ENCODE data around the gene ABI3BP.
"Not testable (repeated sequence)": the region's sequence is repeated elsewhere in the genome, so short reads cannot be mapped to it uniquely, and the experiment has no call there.

ABI3BP gene

DNA sequence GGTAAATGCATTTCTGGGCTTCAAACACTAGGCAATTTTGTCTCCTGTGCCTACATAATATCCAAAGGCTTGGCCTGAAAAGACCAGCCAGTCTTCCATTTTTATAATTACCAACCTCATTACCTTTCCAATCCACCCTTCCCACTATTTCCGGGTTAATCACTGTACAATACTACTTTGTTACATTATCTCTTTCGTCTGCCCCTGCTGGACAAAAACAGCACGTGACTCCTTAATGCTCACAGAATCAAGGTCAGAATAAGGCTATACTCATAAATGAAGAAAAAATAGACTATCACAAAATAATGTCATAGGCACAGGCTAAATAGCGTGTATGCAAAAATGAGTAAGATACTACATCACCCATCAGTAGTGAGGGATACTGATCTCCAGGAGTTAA lies 40.1 kb downstream of the ABI3BP start:
- no peak for DNase-seq (ENCODE audit: low read depth in 1 of 2, low spot score in 1 of 2)

DNA sequence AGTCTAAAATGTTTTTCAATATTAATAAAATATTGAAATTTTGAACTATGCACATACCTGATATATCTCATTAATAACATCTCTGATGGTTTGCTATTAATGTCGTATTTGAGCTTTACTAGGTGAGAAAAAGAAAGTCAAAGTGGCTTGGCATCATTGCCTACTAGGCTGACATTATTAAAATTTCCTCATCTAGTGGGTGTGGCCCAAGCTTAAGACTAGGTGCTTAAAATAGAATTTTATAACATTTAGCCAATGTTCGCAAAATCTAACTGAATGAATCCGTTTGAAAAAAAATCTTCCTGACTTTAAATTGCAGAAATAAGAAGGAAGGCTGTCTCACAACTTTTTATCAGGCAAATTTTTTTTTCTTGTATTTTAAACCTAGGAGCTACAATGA lies 46.1 kb downstream of the ABI3BP start:
- DNase-seq (ENCODE audit: low read depth in 1 of 2, low spot score in 1 of 2), result no peak

DNA sequence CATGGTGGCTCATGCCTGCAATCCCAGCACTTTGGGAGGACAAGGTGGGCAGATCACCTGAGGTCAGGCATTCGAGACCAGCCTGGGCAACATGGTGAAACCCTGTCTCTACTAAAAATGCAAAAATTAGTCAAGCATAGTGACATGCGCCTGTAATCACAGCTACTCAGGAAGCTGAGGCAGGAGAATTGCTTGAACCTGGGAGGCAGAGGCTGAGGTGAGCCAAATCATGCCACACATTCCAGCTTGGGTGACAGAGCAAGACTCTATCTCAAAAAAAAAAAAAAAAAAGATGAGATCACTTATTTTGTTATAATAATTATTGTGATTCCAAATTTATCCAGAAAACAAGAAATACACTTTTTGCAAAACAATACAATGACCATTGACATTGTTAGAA lies 47.1 kb downstream of the ABI3BP start:
- DNase-seq (ENCODE audit: low read depth in 1 of 2, low spot score in 1 of 2), result not testable (repeated sequence)

DNA sequence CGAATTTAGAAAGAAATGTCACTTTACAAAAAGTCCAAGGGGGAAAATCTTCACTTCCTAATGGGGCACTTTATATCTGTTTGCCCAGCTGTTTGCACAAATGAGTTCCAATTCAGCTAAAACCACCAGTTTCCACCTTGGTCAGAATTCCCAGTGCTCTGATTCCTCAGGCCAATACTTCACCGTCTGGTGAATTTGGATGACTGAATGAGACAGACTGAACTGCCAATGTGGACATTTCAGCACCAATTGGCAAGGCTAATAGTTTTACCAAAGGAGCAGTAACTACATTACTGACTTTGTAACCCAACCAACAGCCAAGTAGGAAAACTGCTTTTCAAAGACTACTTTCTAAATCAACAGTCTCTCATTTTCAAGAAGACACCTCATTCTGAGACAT lies 51.8 kb downstream of the ABI3BP start:
- DNase-seq (ENCODE audit: low read depth in 1 of 2, low spot score in 1 of 2), result no peak

GRCh38 chr3:100941041-100941440 lies 52.2 kb downstream of the ABI3BP start:
- no peak for DNase-seq (ENCODE audit: low read depth in 1 of 2, low spot score in 1 of 2)

DNA sequence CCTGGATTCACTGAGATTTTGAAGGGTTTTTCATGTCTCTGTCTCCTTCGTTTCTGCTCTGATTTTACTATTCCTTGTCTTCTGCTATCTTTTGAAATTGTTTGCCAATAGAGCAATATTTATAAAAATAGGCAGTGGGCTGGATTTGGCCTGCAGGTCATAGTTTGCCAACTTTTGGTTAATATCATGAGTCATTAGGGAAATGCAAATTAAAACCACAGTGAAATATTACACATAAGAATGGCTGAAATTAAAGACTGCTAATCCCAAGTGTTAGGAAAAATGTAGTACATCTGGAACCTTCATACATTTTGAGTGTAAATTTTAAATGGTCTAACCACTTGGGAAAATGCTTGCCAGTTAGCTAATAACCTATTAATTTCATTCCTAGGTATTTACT lies 56.3 kb downstream of the ABI3BP start:
- no peak for DNase-seq (ENCODE audit: low read depth in 1 of 2, low spot score in 1 of 2)

- no peak for DNase-seq (ENCODE audit: low read depth in 1 of 2, low spot score in 1 of 2)
Observed at GRCh38 chr3:100932491-100932890, 60.7 kb downstream of the ABI3BP start.

DNA sequence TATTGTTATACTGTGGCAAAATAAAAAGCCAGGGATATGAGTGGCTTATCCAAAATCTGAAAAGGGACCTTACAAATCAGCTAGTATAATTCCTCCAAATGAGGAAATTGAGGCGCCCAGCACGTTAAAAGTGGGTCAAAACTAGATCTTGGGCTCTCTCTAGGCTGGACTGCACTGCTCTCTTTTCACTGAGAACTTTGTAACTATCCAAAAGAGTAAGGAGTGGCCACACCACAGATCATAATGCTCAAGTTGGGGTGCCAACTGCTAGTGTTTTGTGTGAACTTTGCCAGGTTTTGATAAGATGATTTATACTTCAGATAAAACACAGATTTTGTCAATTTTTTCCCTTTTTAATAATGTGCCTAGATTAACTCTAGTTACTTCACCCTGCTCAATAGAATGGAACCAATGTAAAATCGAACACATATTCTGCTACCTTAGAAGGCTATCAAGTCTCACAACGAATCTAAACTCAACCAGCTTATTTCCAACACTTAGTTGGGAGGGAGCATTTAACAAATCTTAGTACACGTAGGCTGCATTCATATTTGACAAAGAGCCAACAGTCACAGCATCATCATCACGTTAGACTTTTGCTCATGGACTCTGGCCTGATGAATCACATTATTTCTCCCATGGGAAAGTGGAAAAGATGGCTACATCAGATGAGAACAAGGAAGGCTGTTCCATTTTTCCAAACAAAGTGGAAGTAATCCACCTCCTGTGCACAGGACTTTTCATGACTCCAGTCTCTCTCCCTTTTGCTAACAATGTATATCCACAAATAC lies 64.4 kb downstream of the ABI3BP start:
- DNase-seq (ENCODE audit: low read depth in 1 of 2, low spot score in 1 of 2), result no peak

- DNase-seq (ENCODE audit: low read depth in 1 of 2, low spot score in 1 of 2), result no peak
Observed at GRCh38 chr3:100927775-100928174, 65.4 kb downstream of the ABI3BP start.

GRCh38 chr3:100915706-100916495 lies 77.3 kb downstream of the ABI3BP start:
- DNase-seq (ENCODE audit: low read depth in 1 of 2, low spot score in 1 of 2), result no peak

DNA sequence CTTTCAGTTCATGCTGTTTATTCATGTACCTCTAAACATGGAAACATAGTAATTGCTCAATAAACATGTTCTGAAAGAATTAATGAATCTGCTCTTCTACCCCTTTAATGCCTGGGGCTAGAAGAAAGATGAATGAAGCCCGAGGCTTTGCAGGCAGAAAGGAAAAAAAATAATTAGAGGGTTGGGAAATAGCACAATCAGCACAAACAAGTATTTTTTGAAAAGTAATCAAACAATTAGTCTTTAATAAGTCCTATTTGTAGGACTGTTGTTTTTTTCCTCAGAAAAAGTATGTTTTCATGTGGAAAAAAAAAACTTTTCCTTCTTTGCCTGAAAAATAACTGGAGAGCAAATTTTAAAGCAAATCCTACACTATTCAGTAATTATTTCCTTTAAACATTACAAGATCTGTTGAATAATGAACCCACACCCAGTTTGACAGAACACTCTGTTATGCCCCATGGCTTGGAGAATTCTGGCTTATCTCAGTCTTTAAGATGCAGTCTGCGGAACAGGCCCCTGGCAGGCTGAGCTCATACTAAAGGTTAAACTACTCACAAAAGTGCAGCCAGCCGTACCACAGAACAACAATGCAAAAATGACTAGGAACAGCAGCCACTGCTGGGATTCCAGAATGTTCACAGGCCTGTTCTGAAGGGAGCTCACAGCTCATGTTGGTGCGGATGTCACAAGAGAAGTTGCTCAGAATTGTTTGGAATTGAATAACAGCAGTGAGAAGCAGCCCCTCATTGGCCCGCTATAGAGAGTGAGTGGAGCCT lies 79.2 kb downstream of the ABI3BP start:
- no peak for DNase-seq (ENCODE audit: low read depth in 1 of 2, low spot score in 1 of 2)

GRCh38 chr3:100912976-100913545 lies 80.2 kb downstream of the ABI3BP start:
- DNase-seq (ENCODE audit: low read depth in 1 of 2, low spot score in 1 of 2), result no peak

DNA sequence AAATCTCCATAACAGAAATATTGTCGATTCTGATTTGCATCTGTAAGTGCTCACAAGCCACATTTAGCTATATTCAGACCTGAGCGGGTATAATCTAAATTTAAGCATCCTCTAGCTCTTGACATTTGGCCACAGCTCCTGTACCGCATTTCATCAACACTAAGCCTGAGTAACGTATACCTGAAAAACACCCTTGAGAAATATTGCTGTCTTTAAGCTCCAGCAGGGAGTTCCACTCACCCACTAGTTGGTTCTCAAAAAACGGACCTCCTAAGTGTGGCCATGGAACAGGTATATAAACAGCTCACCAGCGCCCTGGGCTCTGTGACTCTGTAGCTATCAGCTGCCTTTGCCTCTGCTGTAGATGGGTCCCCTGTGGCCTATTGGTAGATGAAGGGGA lies 80.7 kb downstream of the ABI3BP start:
- DNase-seq (ENCODE audit: low read depth in 1 of 2, low spot score in 1 of 2), result no peak

- DNase-seq (ENCODE audit: low read depth in 1 of 2, low spot score in 1 of 2), result no peak
Observed at GRCh38 chr3:100911956-100912355, 81.3 kb downstream of the ABI3BP start.

GRCh38 chr3:100910986-100911385 lies 82.2 kb downstream of the ABI3BP start:
- no peak for DNase-seq (ENCODE audit: low read depth in 1 of 2, low spot score in 1 of 2)

DNA sequence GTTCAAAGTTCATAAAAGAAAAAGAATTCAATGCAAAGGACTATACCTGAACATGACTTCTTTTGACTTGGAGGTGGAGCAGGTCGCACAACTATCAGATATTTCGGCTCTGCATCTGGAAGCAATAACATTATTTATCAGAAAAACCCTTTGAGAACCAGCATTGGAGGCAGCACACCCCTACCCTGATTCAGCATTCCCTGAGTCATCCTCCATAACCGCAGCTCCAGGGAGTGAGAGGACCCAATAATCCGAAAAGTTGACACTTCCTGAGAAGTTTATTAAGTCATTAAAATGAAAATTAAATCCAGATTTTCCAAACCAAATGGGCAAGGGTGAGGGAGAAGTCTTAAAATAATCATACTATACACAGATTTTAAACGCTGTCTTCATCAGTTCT lies 90.6 kb downstream of the ABI3BP start:
- DNase-seq (ENCODE audit: low read depth in 1 of 2, low spot score in 1 of 2), result no peak

- no peak for DNase-seq (ENCODE audit: low read depth in 1 of 2, low spot score in 1 of 2)
Observed at GRCh38 chr3:100900671-100901335, 92.4 kb downstream of the ABI3BP start.

DNA sequence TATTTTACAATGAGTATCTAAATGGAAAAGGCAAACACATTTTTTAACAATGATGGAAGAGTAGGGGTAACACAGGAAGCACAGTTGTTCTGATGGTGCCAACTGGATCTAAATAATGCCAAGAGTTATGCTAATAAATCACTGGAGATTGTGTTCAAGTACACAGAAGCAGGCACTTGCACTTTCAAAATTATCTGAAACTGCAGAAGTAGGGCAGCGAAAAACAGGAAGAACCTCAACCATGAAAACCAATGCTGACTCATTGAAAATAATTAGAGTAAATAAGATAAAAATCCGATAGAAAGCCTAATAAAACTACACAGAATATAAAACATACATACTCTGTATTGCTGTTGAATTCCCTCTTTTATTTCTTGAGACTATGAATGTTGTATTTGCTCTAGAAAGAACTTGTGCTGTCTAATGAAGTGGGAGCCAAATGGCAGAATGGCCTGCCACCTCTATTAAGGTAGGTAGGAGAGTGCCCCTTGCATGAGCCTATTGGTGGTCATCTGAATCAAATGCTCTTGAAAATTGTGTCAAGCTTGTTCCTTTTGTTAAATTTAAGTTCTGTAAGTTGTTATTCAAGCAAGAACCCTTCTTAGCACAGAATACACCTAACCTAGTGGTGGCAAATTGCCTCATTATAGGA lies 93.7 kb downstream of the ABI3BP start:
- no peak for DNase-seq (ENCODE audit: low read depth in 1 of 2, low spot score in 1 of 2)

GRCh38 chr3:100898681-100899080 lies 94.5 kb downstream of the ABI3BP start:
- no peak for DNase-seq (ENCODE audit: low read depth in 1 of 2, low spot score in 1 of 2)

DNA sequence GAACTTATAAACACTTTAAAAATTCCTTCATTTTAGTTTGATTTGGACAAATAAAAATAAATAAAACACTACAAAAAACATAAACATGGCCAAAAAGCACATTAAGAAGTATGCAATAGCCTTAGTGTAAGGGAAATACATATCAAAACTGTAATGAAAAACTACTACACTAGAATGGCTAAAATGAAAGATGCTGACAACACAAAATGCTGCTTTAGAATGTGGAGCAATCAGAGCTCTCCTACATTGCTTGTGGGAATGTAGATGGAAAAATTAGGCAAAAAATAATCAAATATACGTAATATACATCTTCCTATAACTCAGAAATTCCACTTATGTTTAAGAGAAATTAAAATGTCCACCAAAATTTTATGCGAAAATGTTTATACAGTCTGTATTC lies 96.2 kb downstream of the ABI3BP start:
- DNase-seq (ENCODE audit: low read depth in 1 of 2, low spot score in 1 of 2), result no peak
